GM11168 (cell line): ENCODE measurements around the gene COMMD10.

Experiments
- in situ Hi-C: fragments of 300-500 bp; cut with MboI; formaldehyde crosslinking; loops from one replicate; pipeline ENCODE4 v1.12.0; 2022; ENCODE audit warnings: low sequenced_read_pairs; ENCODE audit not compliant: unreplicated experiment

Gene COMMD10

DNA sequence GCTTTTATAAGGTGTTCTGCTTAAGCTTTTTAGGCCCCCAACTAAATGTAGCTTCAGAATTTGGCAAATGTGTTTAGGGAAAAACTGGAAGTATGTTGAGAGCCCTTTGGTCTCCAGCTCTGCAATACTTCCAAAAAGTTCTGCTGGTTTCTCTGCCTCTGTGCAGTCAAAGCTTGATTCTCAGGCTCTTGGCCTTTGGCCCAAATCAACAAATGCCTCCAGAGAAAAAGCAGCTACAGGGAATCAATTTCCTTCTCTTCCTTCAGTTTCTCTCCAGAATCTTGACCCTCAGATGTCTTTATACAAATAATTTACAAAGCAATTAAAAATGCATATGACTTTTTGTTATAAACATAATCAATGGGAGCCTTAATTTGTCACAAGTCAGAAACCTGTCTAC is 235.7 kb downstream of the COMMD10 start:
- in situ Hi-C loops: no loop called here

DNA sequence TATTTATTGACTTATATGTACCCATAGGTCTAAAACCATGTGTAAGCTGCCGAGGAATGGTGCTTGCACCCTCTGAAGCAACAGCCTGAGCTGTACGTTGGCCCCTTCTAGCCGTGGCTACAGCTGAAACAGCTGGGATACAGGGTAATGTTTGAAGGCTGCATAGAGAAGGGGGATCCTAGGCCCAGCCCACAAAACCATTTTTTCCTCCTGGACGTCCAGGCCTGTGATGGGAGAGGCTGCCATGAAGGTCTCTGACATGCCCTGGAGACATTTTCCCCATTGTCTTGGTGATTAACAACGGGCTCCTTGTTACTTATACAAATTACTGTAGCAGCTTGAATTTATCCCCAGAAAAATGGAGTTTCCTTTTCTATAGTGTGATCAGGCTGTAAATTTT is 244.7 kb downstream of the COMMD10 start:
- in situ Hi-C loops: no loop called here

DNA sequence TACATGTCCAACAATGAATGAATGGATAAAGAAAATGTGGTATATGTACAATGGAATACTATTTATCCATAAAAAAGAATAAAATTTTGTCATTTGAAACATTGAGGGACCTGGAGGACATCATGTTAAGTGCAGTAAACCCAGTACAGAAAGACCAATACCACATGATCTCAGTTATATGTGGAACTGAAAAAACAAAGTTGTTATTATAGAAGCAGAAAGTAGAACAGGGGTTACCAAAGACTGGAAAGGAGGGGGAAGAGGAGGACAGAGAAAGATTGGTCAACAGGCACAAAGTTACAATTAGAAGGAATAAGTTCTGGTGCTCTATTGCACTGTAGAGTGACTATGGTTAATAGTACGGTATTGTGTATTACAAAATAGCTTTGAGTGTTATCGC is 256.0 kb downstream of the COMMD10 start:
- in situ Hi-C loops: no loop called here
